Measurements from ENCODE around the gene CNTNAP2. TPM values are rescaled to one million over a fixed set of nuclear protein-coding genes. Genes with fewer than 3 reads are reported as not detected.

CNTNAP2 gene
- total and polyA plus RNA-seq, 2 of the 4 experiments (the other 2 are of a cell fraction), result not detected

GRCh38 chr7:146417176-146417575 is 300.6 kb downstream of the CNTNAP2 start:
- Histone ChIP-seq H3K27ac (ENCODE audit: insufficient read depth, low read length) (no peak overlapping the region), H4K8ac (ENCODE audit: low read depth in 2 of 2, low read length in 2 of 2) (no peak overlapping the region), H3K79me1 (ENCODE audit: low read depth in 1 of 2, low read length in 2 of 2) (no peaks in the 10 kb centered on the region), H2AK9ac (replicated peaks; ENCODE audit: low read depth, low read length, poor library complexity) (no peak overlapping the region), H2AK5ac (ENCODE audit: low read depth, low read length) (no peak overlapping the region), H3K18ac (ENCODE audit: low read depth, low read length) (no peak overlapping the region), H4K91ac (ENCODE audit: insufficient read depth, low read depth, low read length) (no peak overlapping the region), H3K27me3 (ENCODE audit: control insufficient read depth, insufficient read depth, low read length) (no peaks in the 10 kb centered on the region), H3K9ac (ENCODE audit: low read depth, low read length) (no peak overlapping the region), H3K36me3 (ENCODE audit: control insufficient read depth, insufficient read depth, low read length) (no peaks in the 10 kb centered on the region), H3K9me1 (ENCODE audit: insufficient read depth, low read length) (no peaks in the 10 kb centered on the region), H4K20me1 (ENCODE audit: insufficient read depth, low read length) (no peaks in the 10 kb centered on the region), H3K9me3 (ENCODE audit: control insufficient read depth, insufficient read depth, low read length) (0 out of 2 replicates have a peak, but pooled peaks cover 3% of the 10 kb centered on the region), H3K4me2 (ENCODE audit: low read depth, low read length) (no peak overlapping the region), H3K4ac (ENCODE audit: low read depth, low read length) (no peak overlapping the region), H3K4me1 (ENCODE audit: control insufficient read depth, insufficient read depth, low read length) (no peaks in the 10 kb centered on the region), H3K56ac (ENCODE audit: extremely low read depth, insufficient read depth, low read length) (no peak overlapping the region), H3K23ac (ENCODE audit: low read depth, low read length) (no peak overlapping the region), H2BK120ac (ENCODE audit: low read depth, low read length) (no peak overlapping the region), H2AFZ (replicated peaks; ENCODE audit: low read length, poor library complexity) (no peak overlapping the region), H3K14ac (replicated peaks; ENCODE audit: low read depth, low read length) (no peak overlapping the region), H2BK5ac (ENCODE audit: low read depth, low read length, poor library complexity, severe bottlenecking) (no peak overlapping the region), H4K5ac (ENCODE audit: low read depth, low read length) (no peak overlapping the region), H2BK20ac (ENCODE audit: low read depth, low read length) (no peak overlapping the region), H2BK15ac (ENCODE audit: low read depth, low read length) (no peak overlapping the region), H3K4me3 (ENCODE audit: insufficient read depth, low read depth, low read length) (no peak overlapping the region)
- ChIA-PET CTCF (no interaction called here), POLR2A (ENCODE audit: unreplicated experiment) (no interaction called here)
- intact Hi-C loops (cut with micrococcal nuclease), result no loop called here
- in situ Hi-C loops (cut with MboI; ENCODE audit: low sequenced_read_pairs), result no loop called here
- BruUV-seq (replicated peaks), result no TSS peak
- DNase-seq, result no peak
- dilution Hi-C loops (cut with HindIII; ENCODE audit: low sequenced_read_pairs, unreplicated experiment), result no loop called here
- no peak for ATAC-seq (ENCODE audit: low read depth)
- TF ChIP-seq RFX5 (IDR thresholded peaks at IDR 0.05; ENCODE audit: low read depth, low read length) (no peak), POLR2A (IDR thresholded peaks at IDR 0.05; ENCODE audit: low read depth, low read length) (no peak), CEBPB (IDR thresholded peaks at IDR 0.05; ENCODE audit: low read depth, low read length) (no peak), NFE2L2 (IDR thresholded peaks at IDR 0.05; ENCODE audit: low read depth, low read length) (no peak), RCOR1 (IDR thresholded peaks at IDR 0.05; ENCODE audit: insufficient replicate concordance, low read length) (no peak), SMC3 (IDR thresholded peaks at IDR 0.05; ENCODE audit: low read depth, low read length) (no peak), MAZ (IDR thresholded peaks at IDR 0.05; ENCODE audit: borderline replicate concordance, low read depth, low read length) (no peak), CHD1 (IDR thresholded peaks at IDR 0.05; ENCODE audit: low read depth, low read length) (no peak), MXI1 (IDR thresholded peaks at IDR 0.05; ENCODE audit: borderline replicate concordance, low read depth, low read length) (no peak), RAD21 (IDR thresholded peaks at IDR 0.05; ENCODE audit: low read length) (no peak), MAFK (IDR thresholded peaks at IDR 0.05; ENCODE audit: low read depth, low read length) (no peak), ELK1 (IDR thresholded peaks at IDR 0.05; ENCODE audit: borderline replicate concordance, low read depth, low read length) (no peak), BHLHE40 (IDR thresholded peaks at IDR 0.05; ENCODE audit: low read depth, low read length) (no peak), FOS (IDR thresholded peaks at IDR 0.05; ENCODE audit: low read depth, low read length) (no peak)
- TF ChIP-seq, protein P1, sequence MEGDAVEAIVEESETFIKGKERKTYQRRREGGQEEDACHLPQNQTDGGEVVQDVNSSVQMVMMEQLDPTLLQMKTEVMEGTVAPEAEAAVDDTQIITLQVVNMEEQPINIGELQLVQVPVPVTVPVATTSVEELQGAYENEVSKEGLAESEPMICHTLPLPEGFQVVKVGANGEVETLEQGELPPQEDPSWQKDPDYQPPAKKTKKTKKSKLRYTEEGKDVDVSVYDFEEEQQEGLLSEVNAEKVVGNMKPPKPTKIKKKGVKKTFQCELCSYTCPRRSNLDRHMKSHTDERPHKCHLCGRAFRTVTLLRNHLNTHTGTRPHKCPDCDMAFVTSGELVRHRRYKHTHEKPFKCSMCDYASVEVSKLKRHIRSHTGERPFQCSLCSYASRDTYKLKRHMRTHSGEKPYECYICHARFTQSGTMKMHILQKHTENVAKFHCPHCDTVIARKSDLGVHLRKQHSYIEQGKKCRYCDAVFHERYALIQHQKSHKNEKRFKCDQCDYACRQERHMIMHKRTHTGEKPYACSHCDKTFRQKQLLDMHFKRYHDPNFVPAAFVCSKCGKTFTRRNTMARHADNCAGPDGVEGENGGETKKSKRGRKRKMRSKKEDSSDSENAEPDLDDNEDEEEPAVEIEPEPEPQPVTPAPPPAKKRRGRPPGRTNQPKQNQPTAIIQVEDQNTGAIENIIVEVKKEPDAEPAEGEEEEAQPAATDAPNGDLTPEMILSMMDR (conservative IDR thresholded peaks at IDR 0.05; ENCODE audit: low read depth, low read length), result no peak
- TF ChIP-seq, protein P2, sequence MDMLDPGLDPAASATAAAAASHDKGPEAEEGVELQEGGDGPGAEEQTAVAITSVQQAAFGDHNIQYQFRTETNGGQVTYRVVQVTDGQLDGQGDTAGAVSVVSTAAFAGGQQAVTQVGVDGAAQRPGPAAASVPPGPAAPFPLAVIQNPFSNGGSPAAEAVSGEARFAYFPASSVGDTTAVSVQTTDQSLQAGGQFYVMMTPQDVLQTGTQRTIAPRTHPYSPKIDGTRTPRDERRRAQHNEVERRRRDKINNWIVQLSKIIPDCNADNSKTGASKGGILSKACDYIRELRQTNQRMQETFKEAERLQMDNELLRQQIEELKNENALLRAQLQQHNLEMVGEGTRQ (IDR thresholded peaks at IDR 0.05; ENCODE audit: low read depth, low read length), result no peak
